HCT116 (cell line): ENCODE results near the gene CHMP2A. TPM values are rescaled to one million over a fixed set of nuclear protein-coding genes. Genes with fewer than 3 reads are reported as not detected.

Experiments used
- CBX3 ChIP-seq: IDR thresholded peaks from 2 replicates; pipeline ENCODE4 v1.6.1; 2012; ENCODE audit warnings: low read depth
- EGR1 ChIP-seq: IDR thresholded peaks from 2 replicates; pipeline ENCODE4 v1.6.1; 2012; ENCODE audit warnings: low read depth
- POLR2A ChIP-seq: IDR thresholded peaks from 2 replicates; pipeline ENCODE4 v1.7.0; 2011; ENCODE audit warnings: borderline replicate concordance; ENCODE audit not compliant: insufficient read depth, insufficient read length; ENCODE audit errors: extremely low read depth
- RAD21 ChIP-seq: IDR thresholded peaks from 2 replicates; pipeline ENCODE4 v1.6.1; 2012; ENCODE audit warnings: low read depth, mild to moderate bottlenecking
- SP1 ChIP-seq: IDR thresholded peaks from 2 replicates; pipeline ENCODE4 v1.6.1; 2012; ENCODE audit warnings: low read depth
- total RNA-seq: library from RNA; stranded (reverse); gene quantifications from one replicate; pipeline ENCODE4 v1.2.1, GENCODE V29; 2021; ENCODE audit not compliant: unreplicated experiment
- TF ChIP-seq, protein P1 (sequence below): IDR thresholded peaks from 2 replicates; pipeline ENCODE4 v1.6.1; 2011; ENCODE audit warnings: mild to moderate bottlenecking, low read length, moderate library complexity; ENCODE audit not compliant: insufficient replicate concordance; ENCODE audit errors: extremely low read depth
- TF ChIP-seq, protein P2 (sequence below): IDR thresholded peaks from 2 replicates; pipeline ENCODE4 v1.6.1; 2012; ENCODE audit warnings: low read depth

CHMP2A gene
- total RNA-seq, 1 experiment from 2014 or later: 125 TPM

DNA sequence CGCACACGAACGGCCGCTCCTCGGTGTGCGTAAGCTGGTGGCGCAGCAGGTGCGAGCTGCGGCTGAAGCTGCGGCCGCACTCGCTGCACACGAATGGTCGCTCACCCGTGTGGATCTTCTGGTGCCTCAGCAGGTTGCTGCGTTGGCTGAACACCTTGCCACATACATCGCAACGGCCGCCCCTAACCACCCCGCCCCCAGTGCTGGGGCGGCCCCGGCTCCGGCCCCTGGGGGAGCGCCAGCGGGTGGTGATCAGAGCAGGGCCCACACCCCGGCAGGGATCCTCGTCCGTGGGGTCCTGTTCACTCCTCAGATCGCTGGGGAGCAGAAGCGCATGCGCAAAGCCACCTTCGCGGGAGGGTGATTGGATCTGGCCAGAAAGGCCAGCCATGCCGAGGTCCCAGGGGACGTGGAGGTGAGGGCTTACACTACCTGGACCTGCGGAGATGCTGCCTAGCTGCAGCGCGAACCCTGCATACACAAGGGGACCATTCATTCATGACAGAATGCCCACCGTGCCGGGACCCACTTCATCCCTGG, 8.2 kb upstream of the CHMP2A start (continued):
- TF ChIP-seq, protein P1, sequence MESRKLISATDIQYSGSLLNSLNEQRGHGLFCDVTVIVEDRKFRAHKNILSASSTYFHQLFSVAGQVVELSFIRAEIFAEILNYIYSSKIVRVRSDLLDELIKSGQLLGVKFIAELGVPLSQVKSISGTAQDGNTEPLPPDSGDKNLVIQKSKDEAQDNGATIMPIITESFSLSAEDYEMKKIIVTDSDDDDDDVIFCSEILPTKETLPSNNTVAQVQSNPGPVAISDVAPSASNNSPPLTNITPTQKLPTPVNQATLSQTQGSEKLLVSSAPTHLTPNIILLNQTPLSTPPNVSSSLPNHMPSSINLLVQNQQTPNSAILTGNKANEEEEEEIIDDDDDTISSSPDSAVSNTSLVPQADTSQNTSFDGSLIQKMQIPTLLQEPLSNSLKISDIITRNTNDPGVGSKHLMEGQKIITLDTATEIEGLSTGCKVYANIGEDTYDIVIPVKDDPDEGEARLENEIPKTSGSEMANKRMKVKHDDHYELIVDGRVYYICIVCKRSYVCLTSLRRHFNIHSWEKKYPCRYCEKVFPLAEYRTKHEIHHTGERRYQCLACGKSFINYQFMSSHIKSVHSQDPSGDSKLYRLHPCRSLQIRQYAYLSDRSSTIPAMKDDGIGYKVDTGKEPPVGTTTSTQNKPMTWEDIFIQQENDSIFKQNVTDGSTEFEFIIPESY: no peak
- TF ChIP-seq RAD21 (no peak), SP1 (no peak), EGR1 (no peak), POLR2A (no peak), CBX3 (no peak)
- TF ChIP-seq, protein P2, sequence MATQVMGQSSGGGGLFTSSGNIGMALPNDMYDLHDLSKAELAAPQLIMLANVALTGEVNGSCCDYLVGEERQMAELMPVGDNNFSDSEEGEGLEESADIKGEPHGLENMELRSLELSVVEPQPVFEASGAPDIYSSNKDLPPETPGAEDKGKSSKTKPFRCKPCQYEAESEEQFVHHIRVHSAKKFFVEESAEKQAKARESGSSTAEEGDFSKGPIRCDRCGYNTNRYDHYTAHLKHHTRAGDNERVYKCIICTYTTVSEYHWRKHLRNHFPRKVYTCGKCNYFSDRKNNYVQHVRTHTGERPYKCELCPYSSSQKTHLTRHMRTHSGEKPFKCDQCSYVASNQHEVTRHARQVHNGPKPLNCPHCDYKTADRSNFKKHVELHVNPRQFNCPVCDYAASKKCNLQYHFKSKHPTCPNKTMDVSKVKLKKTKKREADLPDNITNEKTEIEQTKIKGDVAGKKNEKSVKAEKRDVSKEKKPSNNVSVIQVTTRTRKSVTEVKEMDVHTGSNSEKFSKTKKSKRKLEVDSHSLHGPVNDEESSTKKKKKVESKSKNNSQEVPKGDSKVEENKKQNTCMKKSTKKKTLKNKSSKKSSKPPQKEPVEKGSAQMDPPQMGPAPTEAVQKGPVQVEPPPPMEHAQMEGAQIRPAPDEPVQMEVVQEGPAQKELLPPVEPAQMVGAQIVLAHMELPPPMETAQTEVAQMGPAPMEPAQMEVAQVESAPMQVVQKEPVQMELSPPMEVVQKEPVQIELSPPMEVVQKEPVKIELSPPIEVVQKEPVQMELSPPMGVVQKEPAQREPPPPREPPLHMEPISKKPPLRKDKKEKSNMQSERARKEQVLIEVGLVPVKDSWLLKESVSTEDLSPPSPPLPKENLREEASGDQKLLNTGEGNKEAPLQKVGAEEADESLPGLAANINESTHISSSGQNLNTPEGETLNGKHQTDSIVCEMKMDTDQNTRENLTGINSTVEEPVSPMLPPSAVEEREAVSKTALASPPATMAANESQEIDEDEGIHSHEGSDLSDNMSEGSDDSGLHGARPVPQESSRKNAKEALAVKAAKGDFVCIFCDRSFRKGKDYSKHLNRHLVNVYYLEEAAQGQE: no peak
